Heart right ventricle (tissue), 16 donors: ENCODE measurements around the gene JUP. TPM values are rescaled to one million over a fixed set of nuclear protein-coding genes. Genes with fewer than 3 reads are reported as not detected.

ENCODE experiments used
- ATAC-seq, 8 donors: fragments of 200-7000 bp; cut with Tn5 transposase; one replicate each; pipeline ENCODE4 v1.9.1; 2020; ENCODE audit warnings: mild to moderate bottlenecking in 8 of 8, moderate library complexity in 8 of 8, moderate number of reproducible peaks in 1 of 8
- DNase-seq, 2 donors: peaks; one replicate each; pipeline ENCODE4 v3.0.0-alpha.2; 2020
- H3K27ac ChIP-seq, 10 donors: fragments of 200-600 bp; sonication (generic) in 2 of 10; one replicate each; pipeline versions ENCODE4 v1.5.0 to v1.8.0; 2020 to 2022; ENCODE audit warnings: mild to moderate bottlenecking in 3 of 10
- H3K27me3 ChIP-seq, 7 donors: fragments of 200-600 bp; one replicate each; pipeline ENCODE4 v1.8.0; 2021 to 2022; ENCODE audit warnings: mild to moderate bottlenecking in 2 of 7
- H3K36me3 ChIP-seq, 9 donors: fragments of 200-600 bp; sonication (generic) in 1 of 9; one replicate each; pipeline versions ENCODE4 v1.5.0 to v1.8.0; 2020 to 2022; ENCODE audit warnings: mild to moderate bottlenecking in 2 of 9
- H3K4me1 ChIP-seq, 9 donors: fragments of 200-600 bp; sonication (generic) in 1 of 9; one replicate each; pipeline versions ENCODE4 v1.5.0 to v1.8.0; 2020 to 2022; ENCODE audit warnings: mild to moderate bottlenecking in 4 of 9
- H3K4me3 ChIP-seq, 10 donors: fragments of 200-600 bp; sonication (generic) in 2 of 10; one replicate each; pipeline versions ENCODE4 v1.5.0 to v1.8.0; 2020 to 2022; ENCODE audit warnings: mild to moderate bottlenecking in 7 of 10, moderate library complexity in 2 of 10
- H3K9me3 ChIP-seq, 11 donors: fragments of 200-600 bp in 10 of 11; sonication (generic) in 2 of 11; one replicate each; pipeline versions ENCODE4 v1.5.0 to v1.8.0; 2013 to 2022; ENCODE audit warnings: mild to moderate bottlenecking in 2 of 11, control low read depth in 1 of 11, moderate library complexity in 1 of 11
- WGBS, 2 donors: extraction: QIAGEN DNeasy Blood & Tissue Kit; methylation state at CpG; one replicate each; pipeline ENCODE4 v1.1.7; 2013; ENCODE audit warnings: inconsistent platforms in 1 of 2; 5-methylcytosine and 5-hydroxymethylcytosine counted together
- intact Hi-C, 10 donors: fragments of 100-400 bp; cut with DNase I; formaldehyde crosslinking; loops; one replicate each; pipeline versions ENCODE4 v1.11.1 to v1.14.2; 2022
- polyA plus RNA-seq, 2 donors: library from polyadenylated mRNA; stranded (reverse); fragments of 200-250 nt; gene quantifications; one replicate each; pipeline ENCODE4 v1.2.3, GENCODE V29; 2013
- total RNA-seq, 10 donors: library from RNA; stranded (reverse); fragmentation: NEBNext Ultra II Directional in 3 of 10; extraction: Animal tissue kit (Norgen Biotek cat#: 25700) in 3 of 10; gene quantifications; one replicate each; pipeline versions ENCODE4 v1.2.1 to v1.2.4, GENCODE V29; 2021 to 2023
- TF ChIP-seq, protein P1 (sequence below), 9 donors: fragments of 200-600 bp; sonication (generic) in 2 of 9; IDR thresholded peaks; one replicate each; pipeline versions ENCODE4 v1.5.0 to v1.8.0; 2021 to 2022; ENCODE audit warnings: antibody characterized with exemption in 9 of 9, mild to moderate bottlenecking in 5 of 9, moderate library complexity in 1 of 9
- donor health status: Arrhythmogenic right ventricular cardiomyopathy.
- donor health status: ischemic (EF 13 %, LVEDD 7.1; RV severe dilation, severe dysfunction).
- donor health status: healthy with polysubstance abuse.
- donor health status: DM: no; HTN: yes; CAD: no.
- donor health status: DM: no; HTN: no; CAD: no.
- donor health status: ischemic (EF 25% LVEDD 6.9; RV normal size, moderate dysfunction).
- donor health status: ischemic (EF 25% LVEDD 5.7; RV mildly dilated, moderate dysfunction).
- donor health status: healthy.
- donor health status: DM: yes; HTN: yes; CAD: no.
- donor health status: Ischemic cardiomyopathy.
- donor health status: ischemic (EF 35%, LVEDD 5.7; RV mildly dilated, moderate dysfunction).
- donor health status: nonischemic (EF 11% LVEDD 7.7; RV severe dilation, severe dysfunction).
- donor health status: DM: yes; HTN: yes; CAD: no.
- donor health status: PGD.
- donor health status: ischemic (EF 29% LVEDD 5.4; RV normal size, mild dysfunction).
- donor health status: nonischemic (EF 23%, LVEDD 6.1; RV moderate dilation, normal function).

JUP gene
- total and polyA plus RNA-seq, 12 donors, result 80.2 to 217 (median 154) TPM

DNA sequence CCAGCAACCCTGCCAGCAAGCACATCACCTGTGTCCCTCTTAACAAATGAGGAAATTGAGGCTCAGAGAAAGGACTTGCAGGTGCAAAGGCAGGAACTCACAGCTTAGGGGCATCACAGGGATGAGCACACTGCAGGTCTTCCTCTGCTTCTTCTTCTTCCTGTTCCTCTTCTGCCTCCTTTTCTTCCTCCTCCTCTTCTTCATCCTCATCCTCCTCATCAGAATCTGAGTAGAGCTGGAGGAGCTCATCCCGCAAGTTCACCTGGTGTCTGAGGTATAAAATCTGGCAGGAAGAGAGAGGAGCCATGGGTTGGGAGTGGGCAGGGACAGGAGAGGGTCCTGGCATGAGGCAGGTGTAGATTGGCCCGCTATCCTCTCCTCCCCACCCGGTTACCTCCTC is 54.7 kb downstream of the JUP start:
- TF ChIP-seq, protein P1, sequence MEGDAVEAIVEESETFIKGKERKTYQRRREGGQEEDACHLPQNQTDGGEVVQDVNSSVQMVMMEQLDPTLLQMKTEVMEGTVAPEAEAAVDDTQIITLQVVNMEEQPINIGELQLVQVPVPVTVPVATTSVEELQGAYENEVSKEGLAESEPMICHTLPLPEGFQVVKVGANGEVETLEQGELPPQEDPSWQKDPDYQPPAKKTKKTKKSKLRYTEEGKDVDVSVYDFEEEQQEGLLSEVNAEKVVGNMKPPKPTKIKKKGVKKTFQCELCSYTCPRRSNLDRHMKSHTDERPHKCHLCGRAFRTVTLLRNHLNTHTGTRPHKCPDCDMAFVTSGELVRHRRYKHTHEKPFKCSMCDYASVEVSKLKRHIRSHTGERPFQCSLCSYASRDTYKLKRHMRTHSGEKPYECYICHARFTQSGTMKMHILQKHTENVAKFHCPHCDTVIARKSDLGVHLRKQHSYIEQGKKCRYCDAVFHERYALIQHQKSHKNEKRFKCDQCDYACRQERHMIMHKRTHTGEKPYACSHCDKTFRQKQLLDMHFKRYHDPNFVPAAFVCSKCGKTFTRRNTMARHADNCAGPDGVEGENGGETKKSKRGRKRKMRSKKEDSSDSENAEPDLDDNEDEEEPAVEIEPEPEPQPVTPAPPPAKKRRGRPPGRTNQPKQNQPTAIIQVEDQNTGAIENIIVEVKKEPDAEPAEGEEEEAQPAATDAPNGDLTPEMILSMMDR (IDR thresholded peaks at IDR 0.05), result no peak
- no peak for DNase-seq
- Histone ChIP-seq H3K27ac (no peak overlapping the region), H3K4me3 (no peak overlapping the region), H3K4me1 (peaks cover 7 to 23% (median 17%) of the 10 kb centered on the region in 9 donors), H3K27me3 (peaks cover 19 to 67% (median 58%) of the 10 kb centered on the region in 7 donors), H3K36me3 (no peaks in the 10 kb centered on the region), H3K9me3 (no peaks in the 10 kb centered on the region)
- ATAC-seq, result no peak
- intact Hi-C loops, result loop anchor here in 1 of 10 donors (10.0 kb wide), 1 partner anchor 233 kb away; the partner anchor contains the start of gene CNP
- 48 to 65% methylated on average over 2 to 3 of the region's 3 CpGs for WGBS, 2 donors

DNA sequence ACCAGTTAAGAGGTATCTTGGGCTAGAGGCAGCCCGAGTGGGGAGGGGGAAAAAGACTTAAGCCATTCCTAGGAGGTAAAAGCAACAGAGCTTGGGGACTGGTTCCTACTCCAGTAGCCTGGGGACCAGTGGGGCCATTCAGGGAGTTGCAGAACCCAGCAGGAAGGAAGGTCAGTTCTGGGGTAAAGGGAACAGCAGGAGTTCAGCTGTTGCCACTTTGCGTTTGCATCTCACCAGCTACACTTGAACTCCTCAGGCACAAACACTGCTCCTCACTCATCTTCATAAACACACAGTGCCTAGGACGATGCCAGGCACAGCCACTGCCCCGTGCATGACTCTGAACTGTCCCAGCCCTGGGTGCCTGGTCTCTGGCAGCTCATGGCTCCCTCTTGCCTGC is 56.0 kb downstream of the JUP start:
- 46 to 59% methylated on average over 4 of the region's 4 CpGs for WGBS, 2 donors

DNA sequence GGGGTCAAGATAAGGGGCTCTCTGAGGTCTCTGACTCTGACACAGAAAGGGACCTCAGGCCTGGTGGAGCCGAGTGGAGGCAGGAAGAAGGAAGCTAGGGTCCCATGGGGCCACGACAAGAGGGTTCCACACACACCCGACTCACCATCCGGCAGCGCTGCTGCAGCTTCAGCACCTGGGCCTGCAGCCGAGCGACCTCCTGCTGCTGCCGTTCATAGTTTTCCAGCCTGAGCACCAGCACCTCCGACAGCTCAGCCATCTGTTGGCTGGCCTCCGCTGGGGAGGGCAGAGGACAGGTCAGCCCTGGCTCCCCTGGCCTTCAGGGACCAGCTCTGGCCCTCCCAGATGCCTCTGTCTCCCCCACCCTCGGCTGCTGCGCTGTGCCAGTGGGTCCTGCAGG is 58.5 kb downstream of the JUP start:
- peaks cover 0 to 29% (median 20%) of the 10 kb centered on the region in 7 donors for H3K27me3 ChIP-seq
- H3K27ac ChIP-seq, result no peak overlapping the region
- TF ChIP-seq, protein P1 (IDR thresholded peaks at IDR 0.05), result no peak
- no peak overlapping the region for H3K4me3 ChIP-seq
- no peak for DNase-seq
- no peak for ATAC-seq
- H3K4me1 ChIP-seq, result peaks cover 0 to 4% (median 0%) of the 10 kb centered on the region in 9 donors
- intact Hi-C loops, result no loop called here
- H3K36me3 ChIP-seq, result no peaks in the 10 kb centered on the region
- H3K9me3 ChIP-seq, result no peaks in the 10 kb centered on the region
- WGBS, 2 donors, result 67 to 70% methylated on average over 12 of the region's 12 CpGs

More for the DNA sequence above, 56.0 kb downstream of the JUP start:
- Histone ChIP-seq H3K27ac (no peak overlapping the region), H3K4me3 (no peak overlapping the region), H3K27me3 (peaks cover 14 to 54% (median 44%) of the 10 kb centered on the region in 7 donors), H3K9me3 (no peaks in the 10 kb centered on the region), H3K36me3 (no peaks in the 10 kb centered on the region), H3K4me1 (peaks cover 7 to 23% (median 17%) of the 10 kb centered on the region in 9 donors)
- intact Hi-C loops, result loop anchor here in 1 of 10 donors (10.0 kb wide), 1 partner anchor 234 kb away; the partner anchor contains the start of gene CNP
- TF ChIP-seq, protein P1 (IDR thresholded peaks at IDR 0.05), result no peak
- no peak for ATAC-seq
- DNase-seq, result no peak

DNA sequence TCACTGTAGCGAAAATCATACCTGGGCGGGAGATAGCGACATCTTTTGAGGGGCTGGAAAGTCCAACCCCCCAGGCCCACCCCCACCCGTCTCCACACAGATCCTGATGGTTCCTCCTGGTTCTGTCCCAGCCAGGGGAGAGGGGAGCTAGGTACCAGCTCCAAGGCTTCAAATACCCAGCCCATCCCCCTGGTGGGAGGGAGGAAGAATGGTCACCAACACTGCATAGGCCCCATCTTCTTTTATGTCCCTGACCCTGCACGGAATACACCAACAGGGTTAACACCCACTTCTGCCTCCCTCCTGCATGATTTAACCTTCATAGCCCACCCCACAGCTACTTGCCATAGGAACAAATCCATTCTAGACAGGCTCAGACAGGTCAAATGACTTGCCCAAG is 61.4 kb downstream of the JUP start:
- no peaks in the 10 kb centered on the region for H3K4me1 ChIP-seq
- H3K27me3 ChIP-seq, result peaks cover 0 to 1% (median 0%) of the 10 kb centered on the region in 7 donors
- no peak for ATAC-seq
- intact Hi-C loops, result no loop called here
- no peak overlapping the region for H3K4me3 ChIP-seq
- H3K36me3 ChIP-seq, result no peaks in the 10 kb centered on the region
- H3K9me3 ChIP-seq, result no peaks in the 10 kb centered on the region
- TF ChIP-seq, protein P1 (IDR thresholded peaks at IDR 0.05), result no peak
- 83 to 87% methylated on average over 5 of the region's 5 CpGs for WGBS, 2 donors
- no peak for DNase-seq
- H3K27ac ChIP-seq, result no peak overlapping the region
